Measurements from ENCODE around the gene PIR.

The PIR gene

GRCh38 chrX:15493118-15493962, at the start of gene PIR:
Gene PIR, minus strand, starts transcription at chrX:15493333. Its CDS starts 2,076 bp downstream, at chrX:15491257.
- no peak for FAIRE-seq

DNA sequence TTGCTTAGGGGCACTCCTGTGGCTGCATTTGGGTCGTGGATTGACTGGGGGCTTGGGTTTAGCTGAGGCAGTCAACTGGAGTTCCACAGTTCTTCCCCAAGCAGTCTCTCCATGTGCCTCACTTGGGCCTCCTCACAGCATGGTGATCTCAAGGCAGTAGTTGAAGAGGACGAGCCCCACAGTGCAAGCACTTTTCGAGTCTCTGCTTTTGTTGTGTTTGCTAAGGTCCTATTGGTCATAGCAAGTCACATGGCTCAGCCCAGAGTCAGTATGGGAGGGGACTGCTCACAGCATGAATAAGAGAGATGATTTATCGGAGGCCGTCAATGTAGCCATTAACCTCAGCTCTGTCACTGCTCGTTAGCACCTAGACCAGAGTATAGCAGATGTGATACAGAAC, 37.2 kb upstream of the PIR start:
- no peak for FAIRE-seq

GRCh38 chrX:15529165-15529564, 36.0 kb upstream of the PIR start:
- no peak for FAIRE-seq

- no peak for FAIRE-seq
Observed at GRCh38 chrX:15525664-15526416, 32.7 kb upstream of the PIR start.

DNA sequence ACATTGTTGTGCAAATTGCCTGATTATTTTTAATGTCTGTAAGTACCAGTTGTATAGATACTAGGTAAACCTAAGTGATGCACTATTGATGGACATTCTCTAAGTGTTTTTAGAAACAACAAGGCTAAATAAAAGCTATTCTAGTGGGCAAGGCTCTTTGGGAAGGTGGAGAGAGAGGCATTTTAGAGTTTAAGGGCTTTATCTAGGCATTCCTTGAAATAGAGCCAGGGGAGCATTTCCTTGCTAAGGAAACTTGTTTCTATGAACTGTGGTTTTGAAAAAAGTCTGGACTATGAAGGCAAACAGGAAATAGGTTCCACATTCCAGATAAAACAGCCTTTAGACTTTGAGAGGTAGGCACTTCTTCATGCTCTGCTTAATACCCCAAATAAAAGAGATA, 31.3 kb upstream of the PIR start:
- no peak for FAIRE-seq

DNA sequence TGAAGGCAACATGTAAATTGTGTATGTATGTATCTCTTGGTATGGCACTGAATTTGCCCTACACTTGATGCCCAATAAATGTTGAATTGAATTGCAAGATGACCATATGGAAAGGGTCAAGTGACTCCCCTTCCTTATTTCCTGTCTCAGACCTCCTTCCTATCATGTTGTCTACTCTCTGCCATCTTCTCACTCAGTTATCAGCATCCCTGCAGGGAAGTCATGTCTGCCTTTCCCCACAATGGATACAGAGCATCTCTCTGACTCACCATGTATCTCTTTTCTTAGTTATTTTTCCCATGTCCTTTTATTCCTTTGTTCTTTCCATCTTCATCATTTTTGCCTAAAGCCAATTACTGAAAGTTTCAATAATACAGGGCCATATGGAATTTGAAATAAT, 30.0 kb upstream of the PIR start:
- no peak for FAIRE-seq

DNA sequence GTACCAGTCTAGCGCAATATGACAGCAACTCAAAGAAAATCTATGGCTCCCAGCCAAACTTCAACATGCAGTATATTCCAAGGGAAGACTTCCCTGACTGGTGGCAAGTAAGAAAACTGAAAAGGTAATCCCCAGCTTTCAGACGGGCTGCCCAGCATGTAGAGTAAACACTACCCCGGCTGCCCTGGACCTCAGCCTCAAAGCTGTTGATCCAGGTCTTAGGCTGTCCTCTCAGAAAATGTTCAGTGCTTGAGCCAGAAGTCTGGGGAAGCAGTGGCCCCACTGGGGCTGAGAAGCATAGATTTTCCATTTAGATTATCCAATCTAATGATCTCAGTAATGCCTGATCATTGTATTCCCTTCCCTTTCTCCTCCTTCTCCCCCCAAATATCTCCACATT, 29.3 kb upstream of the PIR start:
- no peak for FAIRE-seq

- no peak for FAIRE-seq
Observed at GRCh38 chrX:15515931-15516330, 22.8 kb upstream of the PIR start.

DNA sequence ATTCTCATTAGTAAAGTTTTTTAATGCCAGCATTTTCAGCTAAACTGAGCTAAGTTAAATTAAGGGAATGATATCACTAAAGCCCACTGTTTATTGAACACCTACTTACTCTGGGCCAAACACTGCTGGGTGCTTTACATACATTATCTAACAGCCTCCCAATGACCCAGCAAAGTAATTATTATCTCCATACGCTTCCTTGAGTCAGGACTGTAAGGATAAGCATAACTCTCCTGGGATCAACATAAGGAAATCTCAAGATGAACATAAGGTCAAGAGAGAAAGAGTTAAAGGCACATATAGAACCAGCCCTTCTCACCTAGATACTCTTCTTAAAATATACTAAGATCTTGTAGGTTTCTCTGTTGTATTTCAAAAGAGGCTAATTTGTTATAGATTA, 21.1 kb upstream of the PIR start:
- FAIRE-seq = no peak

GRCh38 chrX:15512401-15512965, 19.4 kb upstream of the PIR start:
- FAIRE-seq = no peak

- no peak for FAIRE-seq
Observed at GRCh38 chrX:15511563-15511962, 18.4 kb upstream of the PIR start.

- no peak for FAIRE-seq
Observed at GRCh38 chrX:15509845-15510244, 16.7 kb upstream of the PIR start.

DNA sequence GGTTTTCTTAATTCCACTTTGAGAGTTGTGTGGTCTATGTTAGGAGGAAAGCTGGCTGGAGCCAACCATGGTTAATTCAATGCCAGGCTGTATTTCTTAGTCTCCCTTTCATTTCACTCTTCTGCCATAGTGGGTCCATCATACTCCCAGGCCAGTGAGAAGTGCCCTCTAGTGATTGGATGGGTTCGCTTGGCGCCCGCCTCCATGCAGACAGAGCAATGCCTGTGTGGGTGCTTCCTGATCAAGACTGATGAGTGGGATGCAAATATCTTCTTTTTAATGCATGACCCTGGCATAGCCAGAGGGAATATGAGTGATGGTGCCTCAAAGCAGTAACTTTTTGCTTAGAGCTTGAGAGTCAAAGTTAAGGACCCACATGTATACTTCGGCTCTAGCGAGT, 13.9 kb upstream of the PIR start:
- FAIRE-seq = no peak

- FAIRE-seq = no peak
Observed at GRCh38 chrX:15505101-15505500, 12.0 kb upstream of the PIR start.

DNA sequence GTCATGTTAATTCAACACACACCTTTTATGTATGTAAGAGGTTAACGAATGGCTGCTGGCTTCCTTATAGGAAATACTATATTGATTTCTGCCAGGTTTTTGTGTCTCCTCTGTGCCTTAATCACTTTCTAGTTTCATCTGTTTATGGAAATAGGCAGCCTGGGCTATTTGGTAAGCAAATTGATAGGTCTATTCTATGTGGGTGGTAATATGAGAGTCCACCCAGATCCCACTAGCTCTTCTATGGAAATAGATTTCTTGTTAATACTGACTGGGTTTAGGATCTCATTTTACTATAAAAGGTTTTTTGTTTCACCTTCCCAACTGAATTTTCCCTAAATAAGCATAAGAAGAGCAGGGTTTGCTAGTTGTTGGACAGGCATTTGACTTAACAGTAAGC, 11.5 kb upstream of the PIR start:
- FAIRE-seq = no peak

- FAIRE-seq = no peak
Observed at GRCh38 chrX:15501506-15501905, 8.4 kb upstream of the PIR start.

- FAIRE-seq = no peak
Observed at GRCh38 chrX:15500497-15500966, 7.4 kb upstream of the PIR start, which contains the start of gene BMX. Gene BMX, plus strand, starts transcription at chrX:15500807. Its CDS starts 7,547 bp downstream, at chrX:15508354.

- FAIRE-seq = no peak
Observed at GRCh38 chrX:15499976-15500375, 6.8 kb upstream of the PIR start.

DNA sequence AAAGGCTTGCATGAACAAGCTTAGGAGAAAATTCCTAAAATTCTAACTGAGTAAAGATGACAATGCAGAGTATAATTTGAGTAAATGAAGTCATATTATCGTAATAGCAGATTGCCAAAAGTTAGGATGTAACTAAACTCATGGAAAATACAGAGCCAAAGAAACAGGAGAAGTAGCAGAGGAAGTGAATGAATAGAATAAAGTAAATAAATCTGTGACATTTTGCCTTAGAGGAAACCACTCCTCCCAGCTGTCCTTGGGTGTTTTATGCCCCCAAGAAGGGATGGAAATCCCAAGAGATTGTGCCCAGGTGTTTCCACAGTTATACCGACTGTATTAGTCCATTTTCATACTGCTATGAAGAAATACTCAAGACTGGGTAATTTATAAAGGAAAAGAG, 5.6 kb upstream of the PIR start:
- no peak for FAIRE-seq

GRCh38 chrX:15497865-15498264, 4.7 kb upstream of the PIR start:
- FAIRE-seq = no peak

DNA sequence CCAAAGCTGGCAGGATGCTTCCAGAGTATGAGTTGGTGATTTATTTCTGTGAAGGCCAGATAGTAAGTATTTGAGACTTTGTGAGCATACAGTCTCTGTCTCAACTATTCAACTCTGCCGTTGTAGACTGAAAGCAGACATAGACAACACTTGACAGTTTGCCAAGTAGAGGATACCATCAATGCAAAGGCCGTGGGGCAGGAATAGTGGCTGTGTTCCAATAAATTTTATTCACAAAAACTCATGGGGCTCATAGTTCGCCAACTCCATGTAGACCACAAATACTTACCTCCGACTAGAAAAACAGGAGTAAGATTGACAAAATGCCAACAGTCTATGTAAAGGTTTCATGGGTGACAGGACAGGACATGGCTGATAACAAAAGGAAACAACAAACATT, 3.7 kb upstream of the PIR start:
- no peak for FAIRE-seq

- FAIRE-seq = no peak
Observed at GRCh38 chrX:15495801-15496200, 2.7 kb upstream of the PIR start.

- FAIRE-seq = no peak
Observed at GRCh38 chrX:15492469-15492868, 664 bp downstream of the PIR start.

DNA sequence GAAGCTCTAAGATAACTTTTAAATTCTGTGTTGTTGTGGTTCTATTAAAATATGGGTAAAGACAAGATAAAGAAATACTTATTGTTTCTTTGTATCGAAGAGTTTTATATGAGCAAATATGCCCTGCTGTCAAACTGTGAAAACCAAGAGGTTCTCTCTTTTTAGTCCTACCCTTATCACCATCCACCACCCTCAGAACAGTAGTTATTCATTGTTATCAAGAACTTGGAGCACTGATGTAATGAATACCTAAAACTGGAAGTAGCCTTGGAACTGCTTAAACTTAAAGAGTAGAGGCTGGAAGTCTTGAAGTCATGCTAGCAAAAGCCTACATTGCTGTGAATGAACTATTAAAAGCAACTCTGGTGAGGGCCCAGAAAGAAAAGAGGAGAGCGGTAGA, 9.2 kb downstream of the PIR start:
- no peak for FAIRE-seq
